NCI-H2029 treated with DMSO at 0.1 percent for 48 hours (cell line): ENCODE results near the gene PHGDH.
A peak's percentile ranks its signal among the peaks of the same experiment; 100 is the strongest.
"Not testable (repeated sequence)": the region's sequence is repeated elsewhere in the genome, so short reads cannot be mapped to it uniquely, and the experiment has no call there.

Experiments
- DNase-seq: peaks from one replicate; lab custom pipeline; 2025; lab: John Stamatoyannopoulos, UW

PHGDH gene

DNA sequence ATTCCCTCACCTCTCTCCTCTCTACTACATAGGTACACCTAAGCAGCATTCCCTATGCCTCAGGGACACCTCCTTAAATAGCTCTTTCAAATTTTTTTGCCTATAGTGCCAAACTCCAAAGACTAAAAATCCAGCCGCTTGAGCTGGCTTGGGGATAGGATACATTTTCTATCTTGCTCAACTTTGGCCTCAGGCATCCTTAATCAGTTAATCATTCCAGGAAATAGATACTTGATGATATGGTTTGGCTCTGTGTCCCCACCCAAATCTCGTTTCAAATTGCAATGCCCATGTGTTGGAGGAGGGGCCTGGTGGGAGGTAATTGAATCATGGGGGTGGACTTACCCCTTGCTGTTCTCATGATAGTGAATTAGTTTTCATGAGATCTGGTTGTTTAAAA is 11.4 kb upstream of the PHGDH start:
- DNase-seq, result no peak

DNA sequence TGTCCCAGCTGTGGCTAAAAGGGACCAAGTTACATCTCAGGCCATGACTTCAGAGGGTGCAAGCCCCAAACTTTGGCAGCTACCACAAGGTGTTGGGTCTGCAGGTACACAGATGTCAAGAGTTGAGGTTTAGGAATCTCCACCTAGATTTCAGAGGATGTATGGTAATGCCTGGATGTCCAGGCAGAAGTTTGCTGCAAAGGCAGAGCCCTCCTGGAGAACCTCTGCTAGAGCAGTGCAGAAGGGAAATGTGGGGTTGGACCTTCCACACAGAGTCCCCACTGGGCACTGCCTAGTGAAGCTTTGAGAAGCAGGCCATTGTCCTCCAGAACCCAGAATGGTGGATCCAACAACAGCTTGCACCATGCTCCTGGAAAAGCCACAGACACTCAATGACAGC is 10.1 kb upstream of the PHGDH start:
- DNase-seq, result no peak

DNA sequence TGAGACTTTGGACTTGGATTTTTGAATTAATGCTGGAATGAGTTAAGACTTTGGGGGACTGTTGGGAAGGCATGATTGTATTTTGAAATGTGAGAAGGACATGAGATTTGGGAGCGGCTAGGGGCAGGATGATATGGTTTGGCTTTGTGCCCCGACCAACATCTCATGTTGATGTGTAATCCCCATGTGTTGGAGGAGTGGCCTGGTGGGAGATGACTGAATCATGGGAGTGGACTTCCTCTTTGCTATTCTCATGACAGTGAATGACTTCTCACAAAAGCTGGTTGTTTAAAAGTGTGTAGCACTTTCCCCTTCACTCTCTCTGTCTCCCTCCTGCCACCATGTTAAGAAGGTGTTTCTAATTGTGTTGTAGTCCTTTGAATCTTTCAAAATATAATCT is 9.3 kb upstream of the PHGDH start:
- DNase-seq, result no peak

DNA sequence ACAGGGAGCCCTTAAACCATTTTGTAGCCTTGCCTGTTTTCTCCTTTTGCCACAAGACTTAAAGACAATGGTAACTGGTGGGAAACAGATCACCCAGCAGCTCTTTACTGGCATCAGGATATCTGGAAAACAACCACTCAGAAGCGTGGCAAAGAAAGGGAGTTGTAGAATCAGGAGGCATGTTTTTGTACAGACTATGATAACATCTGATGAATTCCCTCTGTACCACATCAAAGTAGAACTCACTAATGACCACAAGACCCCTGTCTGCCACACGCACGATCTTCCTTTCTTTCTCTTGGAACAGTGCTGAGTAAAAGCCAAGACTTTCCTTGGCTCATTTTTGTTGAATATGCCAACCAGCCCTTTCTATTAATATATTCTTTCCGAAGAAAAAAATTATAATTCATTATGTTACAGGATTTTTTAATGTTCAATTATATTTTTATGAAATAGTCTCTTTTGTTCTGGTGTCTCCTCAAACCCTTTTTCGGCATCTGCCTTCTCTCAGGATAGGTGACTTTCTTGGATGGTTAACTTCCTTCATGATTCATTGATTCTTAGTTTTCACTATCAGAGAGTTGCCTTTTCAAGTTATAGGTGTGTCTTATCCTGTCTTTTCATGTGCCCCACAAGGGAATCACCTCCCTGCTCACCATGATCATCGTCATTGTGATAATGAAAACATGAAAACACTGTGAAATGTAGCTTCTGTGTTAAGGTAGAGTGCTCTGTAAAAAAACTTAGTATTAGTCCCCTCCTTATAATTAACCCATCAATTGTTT is 7.9 kb upstream of the PHGDH start:
- DNase-seq, result no peak

DNA sequence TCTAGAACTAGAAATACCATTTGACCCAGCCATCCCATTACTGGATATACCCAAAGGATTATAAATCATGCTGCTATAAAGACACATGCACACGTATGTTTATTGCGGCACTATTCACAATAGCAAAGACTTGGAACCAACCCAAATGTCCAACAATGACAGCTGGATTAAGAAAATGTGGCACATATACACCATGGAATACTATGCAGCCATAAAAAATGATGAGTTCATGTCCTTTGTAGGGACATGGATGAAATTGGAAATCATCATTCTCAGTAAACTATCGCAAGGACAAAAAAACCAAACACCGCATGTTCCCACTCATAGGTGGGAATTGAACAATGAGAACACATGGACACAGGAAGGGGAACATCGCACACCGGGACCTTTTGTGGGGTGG is 5.1 kb upstream of the PHGDH start:
- DNase-seq, result not testable (repeated sequence)

DNA sequence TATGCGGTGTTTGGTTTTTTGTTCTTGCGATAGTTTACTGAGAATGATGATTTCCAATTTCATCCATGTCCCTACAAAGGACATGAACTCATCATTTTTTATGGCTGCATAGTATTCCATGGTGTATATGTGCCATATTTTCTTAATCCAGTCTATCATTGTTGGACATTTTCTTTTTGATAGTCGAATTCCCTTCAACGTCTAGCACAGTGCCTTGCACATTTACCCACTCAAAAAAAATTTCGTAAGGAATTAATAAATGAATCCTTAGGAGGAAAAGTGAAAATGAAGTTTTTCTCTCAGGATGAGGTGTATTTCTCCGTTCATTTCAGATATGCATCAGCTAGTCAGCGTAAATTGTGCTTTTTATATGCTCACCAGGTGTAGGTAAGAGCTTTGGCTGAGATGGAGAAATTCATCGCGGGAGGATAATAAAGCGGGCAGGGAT is 354 bp upstream of the PHGDH start:
- DNase-seq, result not testable (repeated sequence)

DNA sequence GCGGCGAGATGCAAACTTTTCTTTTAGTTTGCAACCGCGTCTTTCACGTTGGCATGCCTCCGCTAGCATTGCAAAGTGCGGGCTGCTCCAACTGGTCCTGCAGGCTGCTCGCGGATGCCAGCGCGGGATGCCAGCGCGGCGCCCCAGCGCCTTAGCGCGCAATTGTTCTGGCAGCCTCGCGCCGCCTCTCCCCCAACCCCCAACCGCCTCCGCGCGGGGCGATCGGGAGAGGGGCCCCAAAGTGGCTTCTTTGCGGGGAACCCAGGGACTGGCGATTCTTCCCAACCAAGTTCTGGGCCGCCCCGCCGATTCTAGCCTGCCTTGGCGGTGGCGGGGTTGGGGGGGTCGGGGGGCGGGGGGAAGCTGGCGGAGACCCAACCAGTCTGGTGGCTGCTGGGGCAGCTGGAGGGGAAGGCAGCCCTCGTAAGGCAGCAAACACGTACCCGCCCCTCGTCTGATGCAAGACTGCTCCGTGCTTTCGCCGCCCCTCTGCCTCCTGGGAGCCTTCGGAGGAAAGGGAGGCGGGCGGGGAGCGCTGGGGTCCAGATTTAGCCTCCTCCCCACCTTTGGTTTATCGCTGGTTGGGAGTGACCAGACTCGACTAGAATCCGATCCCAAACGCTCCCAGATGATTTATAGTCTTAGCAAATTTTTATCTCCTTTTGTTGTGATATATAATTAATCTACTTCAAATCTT is 756 bp downstream of the PHGDH start:
- peak; percentile 18 for DNase-seq

DNA sequence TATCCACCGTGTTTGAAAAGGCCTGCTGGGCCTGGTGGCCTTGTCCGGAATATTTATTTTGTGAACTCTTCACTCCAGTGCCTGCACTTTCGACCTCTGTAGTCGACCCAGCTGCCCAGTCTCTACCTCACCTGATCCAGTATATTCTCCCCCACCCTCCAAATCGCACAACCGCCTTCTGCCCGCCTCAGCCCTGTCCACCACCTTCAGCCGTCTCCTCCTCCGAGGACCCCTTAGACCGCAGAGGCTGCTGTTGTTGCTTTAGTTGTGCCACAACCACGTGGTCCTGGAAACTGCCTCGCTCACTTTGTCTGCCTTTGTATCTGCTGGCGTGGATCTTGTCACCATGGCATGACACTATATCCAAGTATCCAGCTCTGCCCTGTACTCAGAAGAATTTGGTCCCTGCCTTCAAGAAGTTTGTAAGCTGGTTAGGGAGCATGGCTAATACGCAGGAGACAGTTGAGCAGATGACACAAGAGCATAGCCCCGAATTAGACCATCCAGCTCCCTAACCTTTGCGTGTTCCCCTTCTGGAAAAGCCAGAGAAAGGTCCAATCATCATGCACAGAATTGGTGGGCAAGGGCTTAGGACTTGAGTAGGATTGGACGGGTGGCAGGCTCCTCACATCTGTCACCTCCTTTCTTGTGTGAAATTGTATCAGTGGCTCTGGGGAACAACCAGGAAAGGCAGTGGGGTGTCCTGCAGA is 1.5 kb downstream of the PHGDH start:
- DNase-seq, result no peak

DNA sequence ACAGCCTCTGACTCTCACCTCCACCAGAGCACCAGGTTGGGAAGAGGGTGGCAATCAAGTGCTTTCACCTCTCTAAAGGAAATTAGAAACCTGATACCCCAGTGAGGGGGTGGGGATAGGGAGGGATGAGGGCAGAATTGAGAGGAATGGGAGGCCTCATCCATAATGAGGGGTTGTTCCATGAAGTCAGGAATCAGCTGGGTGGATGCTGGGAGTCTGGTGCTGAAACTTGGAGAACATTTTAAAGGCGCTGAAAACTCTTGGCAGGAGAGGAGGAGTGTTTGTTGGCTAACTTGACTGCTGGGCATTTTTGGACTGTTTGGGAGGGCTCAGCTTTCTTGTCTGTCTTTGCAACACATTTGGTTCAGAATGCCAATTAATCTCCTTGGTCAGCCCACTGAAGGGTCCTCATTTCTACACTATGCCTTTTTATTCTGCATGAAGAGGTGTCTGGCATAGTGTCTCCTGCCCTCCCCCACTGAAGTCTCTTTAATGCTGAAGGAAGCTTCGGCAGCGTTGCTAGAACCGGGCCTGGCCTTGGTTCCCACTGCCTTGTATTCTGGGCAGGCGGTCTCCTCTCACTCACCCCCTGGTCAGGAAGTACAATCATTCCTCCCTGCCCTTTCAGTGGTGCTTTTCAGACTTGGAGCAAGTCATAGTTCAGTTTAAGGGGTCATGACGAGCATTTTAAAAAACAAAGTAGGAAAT is 2.2 kb downstream of the PHGDH start:
- no peak for DNase-seq

DNA sequence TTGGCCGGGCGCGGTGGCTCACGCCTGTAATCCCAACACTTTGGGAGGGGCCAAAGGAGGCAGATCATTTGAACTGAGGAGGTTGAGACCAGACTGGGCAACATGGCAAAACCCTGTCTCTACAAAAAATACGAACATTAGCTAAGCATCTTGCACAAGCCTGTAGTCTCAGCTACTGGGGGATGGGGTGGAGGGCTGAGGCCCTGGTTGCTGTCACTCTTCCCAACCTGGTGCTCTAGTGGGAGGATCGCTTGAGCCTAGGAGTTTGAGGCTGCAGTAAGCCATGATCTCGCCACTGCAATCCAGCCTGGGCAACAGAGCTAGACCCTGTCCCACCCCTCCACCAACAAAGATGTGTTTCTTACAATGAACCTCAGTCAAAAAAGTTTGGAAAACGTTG is 2.8 kb downstream of the PHGDH start:
- no peak for DNase-seq

DNA sequence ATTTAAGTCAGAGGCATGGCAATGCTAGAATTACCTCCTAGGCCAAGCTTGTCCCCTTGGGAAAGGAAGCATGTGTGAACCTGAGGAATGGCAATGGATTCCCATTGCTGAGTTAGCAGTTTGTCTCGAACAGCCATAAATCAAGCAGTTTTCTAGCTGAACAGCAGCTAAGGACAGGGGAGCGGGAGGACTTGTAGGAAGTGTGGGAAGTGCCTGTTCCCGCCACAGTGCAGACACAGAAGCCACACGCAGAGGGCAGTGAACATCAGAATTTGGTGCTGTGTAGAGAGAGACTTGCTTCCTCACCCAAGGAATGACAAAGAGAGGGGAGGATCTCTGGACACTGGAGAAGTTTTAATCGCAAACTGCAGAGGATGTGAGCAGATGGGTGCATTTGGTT is 3.8 kb downstream of the PHGDH start:
- DNase-seq, result no peak

DNA sequence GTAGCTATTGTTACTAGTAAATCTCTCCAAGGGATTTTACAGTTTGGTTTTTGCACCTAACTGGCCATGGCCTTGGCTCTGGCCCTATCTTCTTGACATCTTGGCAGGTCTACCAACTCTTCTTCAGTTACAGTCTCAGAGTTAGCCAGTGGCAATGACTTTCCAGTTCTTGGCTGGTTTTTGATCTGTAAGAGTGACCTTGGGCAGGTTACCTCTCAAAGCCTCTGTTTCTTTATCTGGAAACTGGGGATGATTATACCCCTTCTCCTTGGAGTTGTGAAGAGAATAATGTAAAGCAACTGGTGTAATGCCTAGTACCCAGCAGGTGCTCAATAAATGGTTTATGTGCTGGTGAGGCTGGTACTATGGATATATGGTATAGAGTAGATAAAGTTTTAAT is 6.7 kb downstream of the PHGDH start:
- DNase-seq, result no peak

DNA sequence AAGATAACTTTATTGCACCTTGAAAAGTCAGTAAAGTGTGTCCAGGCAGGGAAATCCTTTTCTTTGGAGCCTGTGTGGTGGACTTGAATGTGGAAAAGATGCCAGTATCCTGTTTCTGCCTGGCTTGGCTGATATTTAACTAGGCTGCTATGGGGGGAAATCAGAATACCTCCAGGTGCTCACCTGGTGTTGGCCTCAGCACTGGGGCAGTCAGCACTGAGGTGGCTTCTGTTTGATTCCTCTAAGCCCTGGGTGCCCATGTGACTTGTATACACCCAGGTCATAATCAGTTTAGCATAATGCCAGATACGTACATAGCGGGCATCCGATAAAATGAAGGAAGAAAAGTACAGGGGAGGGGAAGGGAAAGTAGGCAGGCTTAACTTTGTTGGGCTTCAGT is 7.2 kb downstream of the PHGDH start:
- DNase-seq, result no peak

DNA sequence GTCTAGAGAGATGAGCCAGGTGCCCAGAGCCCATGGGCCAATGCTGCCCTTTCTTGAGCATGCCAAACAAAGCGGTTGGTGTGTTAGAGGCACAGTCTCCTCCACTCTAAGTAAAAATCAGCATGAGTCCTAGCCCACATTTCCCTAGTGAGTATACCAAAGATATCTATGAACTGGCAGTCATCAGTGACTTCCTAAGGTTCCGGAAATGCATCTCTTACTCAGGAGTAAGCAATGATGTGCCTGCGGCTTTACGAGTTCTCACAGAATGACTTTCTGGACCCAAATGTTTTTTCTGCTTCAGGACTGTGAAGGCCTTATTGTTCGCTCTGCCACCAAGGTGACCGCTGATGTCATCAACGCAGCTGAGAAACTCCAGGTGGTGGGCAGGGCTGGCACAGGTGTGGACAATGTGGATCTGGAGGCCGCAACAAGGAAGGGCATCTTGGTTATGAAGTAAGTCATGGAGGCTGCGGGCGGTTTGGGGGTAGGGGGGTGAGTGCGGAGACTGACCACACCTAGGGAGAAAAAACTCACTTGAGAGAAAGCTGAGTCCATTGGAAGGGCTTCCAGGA is 9.2 kb downstream of the PHGDH start:
- DNase-seq, result no peak

DNA sequence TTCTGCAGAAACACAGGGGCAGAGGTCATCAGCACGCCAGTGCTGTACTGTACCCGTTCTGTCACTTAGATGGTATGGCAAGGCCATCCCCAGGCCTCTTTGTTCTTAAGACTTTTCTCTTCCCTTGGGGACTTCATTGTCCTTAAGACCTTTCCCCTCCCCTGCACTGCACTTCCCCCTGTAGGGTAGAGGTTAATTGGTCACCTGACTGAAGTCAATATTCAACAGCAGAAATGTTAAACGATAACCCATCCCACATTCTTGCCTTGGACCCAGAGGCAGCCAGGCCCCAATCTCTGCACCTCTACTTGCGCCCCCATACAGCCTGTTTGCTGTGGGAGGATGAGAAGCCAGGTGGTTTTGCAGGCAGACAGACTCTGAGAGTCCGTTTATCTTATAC is 10.2 kb downstream of the PHGDH start:
- DNase-seq, result no peak

DNA sequence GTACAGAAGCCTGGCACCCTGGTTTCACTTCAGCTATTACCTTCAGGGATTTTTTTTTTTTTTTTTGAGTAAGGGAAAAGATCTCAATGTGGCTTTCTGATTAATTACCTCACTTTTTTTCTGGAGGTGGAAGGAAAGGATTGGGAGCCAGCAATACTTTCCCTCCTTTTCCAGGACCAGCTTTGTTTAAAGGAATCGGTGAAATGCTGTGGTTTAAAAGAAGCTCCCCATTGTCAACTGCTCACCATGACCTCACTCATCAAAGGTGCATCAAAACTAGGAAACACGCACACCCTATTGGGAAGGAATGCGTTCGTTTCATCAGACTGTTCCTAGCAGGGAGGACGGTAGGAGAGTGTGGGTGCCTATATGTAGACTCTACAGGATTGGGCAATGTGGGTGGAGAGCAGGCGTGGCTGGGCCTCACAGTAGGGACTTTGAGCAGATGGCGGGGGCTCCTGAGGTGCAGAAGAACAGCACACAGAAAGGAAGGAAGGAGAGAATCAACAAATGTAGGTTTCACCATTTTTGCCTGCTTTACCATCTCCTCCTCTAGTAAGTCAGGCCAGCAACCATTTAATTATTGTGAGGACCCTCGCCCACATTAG is 13.0 kb downstream of the PHGDH start:
- no peak for DNase-seq

DNA sequence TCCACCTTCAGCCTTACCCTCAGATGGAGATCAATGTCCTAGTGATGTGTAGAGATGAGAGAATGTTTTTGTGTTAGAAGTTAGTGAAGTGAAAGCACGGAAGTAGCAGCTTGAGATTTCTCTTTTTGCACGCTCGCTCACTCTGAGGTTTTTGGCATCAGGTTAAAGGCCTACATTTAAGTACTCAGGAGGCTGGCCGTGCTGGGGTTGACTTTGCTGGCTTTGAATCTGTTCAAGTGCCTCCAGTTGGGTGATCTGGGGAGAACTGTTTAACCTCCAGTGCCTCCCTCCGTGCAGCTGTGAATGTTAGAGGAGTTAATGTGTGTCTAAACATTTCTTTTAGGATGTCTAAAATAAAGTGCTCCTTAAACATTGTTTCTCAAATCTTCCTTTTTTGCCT is 13.9 kb downstream of the PHGDH start:
- no peak for DNase-seq

DNA sequence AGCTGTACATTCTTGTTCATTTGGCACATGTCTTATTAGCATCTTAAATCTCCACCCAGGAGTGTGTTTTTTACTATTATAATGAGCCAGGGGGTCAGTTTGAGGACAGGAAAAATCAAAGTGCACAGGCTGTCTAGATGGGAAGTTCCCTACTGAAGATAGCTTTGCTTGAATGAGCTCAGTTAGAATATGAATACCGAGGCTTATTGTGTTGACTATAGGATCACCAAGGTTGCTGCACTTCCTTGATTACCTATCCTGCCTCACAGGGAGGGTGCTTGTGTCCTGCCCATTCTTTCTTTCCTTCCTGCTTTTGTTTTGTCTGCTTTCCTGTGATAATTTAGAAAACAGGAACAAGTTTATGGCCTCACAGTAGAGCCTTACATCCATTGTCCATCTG is 16.3 kb downstream of the PHGDH start:
- DNase-seq, result no peak

DNA sequence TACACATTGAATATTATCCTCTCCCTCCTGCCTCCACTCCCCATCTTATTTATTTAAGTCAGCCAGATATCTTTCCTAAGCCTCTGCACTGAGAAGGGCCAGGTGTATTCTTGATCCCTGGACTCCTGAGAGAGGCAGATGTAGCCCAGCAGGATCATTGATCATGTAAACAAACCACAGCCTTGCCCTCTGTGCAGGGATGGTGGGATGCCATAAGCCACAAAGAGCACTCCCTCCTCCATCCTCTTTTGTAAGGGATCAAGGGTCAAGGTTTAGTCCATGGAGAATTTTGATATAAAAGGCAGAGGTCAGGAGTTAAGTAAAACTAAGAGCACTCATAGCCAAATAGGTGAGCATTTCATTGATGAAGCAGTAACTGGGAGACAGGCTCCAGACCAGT is 17.3 kb downstream of the PHGDH start:
- DNase-seq, result no peak

DNA sequence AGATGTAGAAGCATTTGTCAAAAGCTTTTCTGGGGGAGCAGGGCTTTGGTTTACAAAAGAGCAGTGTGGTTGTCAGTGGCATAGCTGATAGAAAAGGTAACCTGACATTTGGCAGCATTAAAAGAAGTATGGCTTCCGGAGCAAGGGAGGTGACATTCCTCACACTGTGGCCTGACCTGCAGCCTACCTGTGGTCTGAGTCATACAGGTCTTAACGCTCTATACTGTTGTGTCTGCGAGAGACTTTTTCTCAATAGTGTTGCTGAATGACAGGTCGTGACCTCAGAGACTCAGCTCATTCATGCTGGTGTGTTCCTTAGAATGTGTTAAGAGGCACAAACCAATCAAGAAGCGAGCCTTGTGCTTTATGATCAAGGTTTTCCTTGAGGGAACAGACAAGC is 19.3 kb downstream of the PHGDH start:
- no peak for DNase-seq

DNA sequence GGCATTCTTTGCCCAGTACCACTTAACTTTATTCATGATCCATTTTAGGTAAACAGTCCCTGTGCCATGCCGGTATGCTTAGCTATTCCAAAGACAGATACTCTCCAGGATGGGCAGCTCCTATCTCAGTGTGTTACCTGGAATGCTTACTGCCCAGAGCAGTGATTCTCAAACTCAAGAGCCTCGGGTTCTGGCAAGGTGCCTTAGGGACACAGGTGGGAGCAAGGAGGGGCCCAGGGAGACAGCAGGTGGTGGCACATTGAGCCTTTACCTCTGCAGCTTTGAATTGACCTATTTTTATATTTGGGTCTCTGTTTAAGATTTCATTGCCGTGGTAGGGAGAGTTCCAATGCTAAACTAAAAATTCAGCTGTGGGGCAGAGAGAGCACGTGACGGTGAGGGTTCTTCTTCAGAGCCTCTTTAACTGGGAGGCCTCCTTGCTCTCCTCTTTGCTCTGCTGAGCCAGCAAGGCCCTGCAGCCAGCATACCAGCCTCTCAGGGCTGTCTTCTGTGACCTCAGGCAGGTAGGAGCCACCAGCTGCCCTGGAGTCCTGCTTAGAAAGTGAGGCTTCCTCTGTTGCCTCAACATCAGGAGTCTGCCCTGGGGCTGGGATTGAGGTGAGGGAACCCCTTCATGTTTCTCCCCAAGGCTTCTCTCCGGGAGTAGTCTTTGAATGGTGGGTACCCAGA is 20.2 kb downstream of the PHGDH start:
- no peak for DNase-seq
